Measurements from ENCODE around the gene HS2ST1. TPM values are rescaled to one million over a fixed set of nuclear protein-coding genes. Genes with fewer than 3 reads are reported as not detected.

HS2ST1 gene
- total and polyA plus RNA-seq, 4 donors, result 4.1 to 45.3 (median 16.3) TPM

DNA sequence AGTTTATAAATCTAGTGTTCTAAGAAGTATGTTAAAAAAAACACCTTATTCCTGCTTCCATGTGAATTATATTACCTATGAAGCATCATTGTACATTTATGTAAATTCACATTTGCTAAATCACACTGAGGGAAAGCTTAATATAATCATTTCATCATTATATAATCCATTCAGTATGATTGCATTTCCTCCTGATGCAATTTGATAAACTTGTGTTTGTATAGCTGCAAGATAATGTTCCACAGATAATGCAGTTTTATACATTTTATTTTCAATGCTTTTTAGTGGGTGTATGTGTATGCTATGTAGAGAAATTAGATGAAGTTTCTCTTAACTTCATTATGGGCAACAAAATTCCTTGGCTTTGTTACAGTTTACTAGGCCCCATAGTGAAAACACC lies 79.6 kb downstream of the HS2ST1 start:
- no peaks in the 10 kb centered on the region for H3K36me3 ChIP-seq (ENCODE audit: control insufficient read depth in 4 of 4, insufficient read depth in 4 of 4, low read length in 4 of 4)
- no peak overlapping the region for H3K9ac ChIP-seq (ENCODE audit: insufficient read depth in 1 of 2, low read length in 2 of 2)
- peaks cover 0 to 15% (median 0%) of the 10 kb centered on the region in 5 donors for H3K4me1 ChIP-seq (ENCODE audit: control insufficient read depth in 5 of 5, insufficient read depth in 5 of 5, low read length in 5 of 5)
- no peak for DNase-seq
- no peak for ATAC-seq (ENCODE audit: insufficient read depth, low FRiP score)
- no peak overlapping the region for H3K4me3 ChIP-seq
- no peaks in the 10 kb centered on the region for H3K27me3 ChIP-seq (ENCODE audit: control insufficient read depth in 3 of 3, insufficient read depth in 3 of 3, low read length in 2 of 3)
- no peaks in the 10 kb centered on the region for H3K9me3 ChIP-seq (ENCODE audit: control insufficient read depth in 4 of 4, insufficient read depth in 3 of 4, low read length in 3 of 4)
- no peak overlapping the region for H3K27ac ChIP-seq (ENCODE audit: low read depth in 1 of 2, low read length in 1 of 2)
- TF ChIP-seq, protein P1, sequence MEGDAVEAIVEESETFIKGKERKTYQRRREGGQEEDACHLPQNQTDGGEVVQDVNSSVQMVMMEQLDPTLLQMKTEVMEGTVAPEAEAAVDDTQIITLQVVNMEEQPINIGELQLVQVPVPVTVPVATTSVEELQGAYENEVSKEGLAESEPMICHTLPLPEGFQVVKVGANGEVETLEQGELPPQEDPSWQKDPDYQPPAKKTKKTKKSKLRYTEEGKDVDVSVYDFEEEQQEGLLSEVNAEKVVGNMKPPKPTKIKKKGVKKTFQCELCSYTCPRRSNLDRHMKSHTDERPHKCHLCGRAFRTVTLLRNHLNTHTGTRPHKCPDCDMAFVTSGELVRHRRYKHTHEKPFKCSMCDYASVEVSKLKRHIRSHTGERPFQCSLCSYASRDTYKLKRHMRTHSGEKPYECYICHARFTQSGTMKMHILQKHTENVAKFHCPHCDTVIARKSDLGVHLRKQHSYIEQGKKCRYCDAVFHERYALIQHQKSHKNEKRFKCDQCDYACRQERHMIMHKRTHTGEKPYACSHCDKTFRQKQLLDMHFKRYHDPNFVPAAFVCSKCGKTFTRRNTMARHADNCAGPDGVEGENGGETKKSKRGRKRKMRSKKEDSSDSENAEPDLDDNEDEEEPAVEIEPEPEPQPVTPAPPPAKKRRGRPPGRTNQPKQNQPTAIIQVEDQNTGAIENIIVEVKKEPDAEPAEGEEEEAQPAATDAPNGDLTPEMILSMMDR (IDR thresholded peaks at IDR 0.05; ENCODE audit: control extremely low read depth, extremely low read depth), result no peak

DNA sequence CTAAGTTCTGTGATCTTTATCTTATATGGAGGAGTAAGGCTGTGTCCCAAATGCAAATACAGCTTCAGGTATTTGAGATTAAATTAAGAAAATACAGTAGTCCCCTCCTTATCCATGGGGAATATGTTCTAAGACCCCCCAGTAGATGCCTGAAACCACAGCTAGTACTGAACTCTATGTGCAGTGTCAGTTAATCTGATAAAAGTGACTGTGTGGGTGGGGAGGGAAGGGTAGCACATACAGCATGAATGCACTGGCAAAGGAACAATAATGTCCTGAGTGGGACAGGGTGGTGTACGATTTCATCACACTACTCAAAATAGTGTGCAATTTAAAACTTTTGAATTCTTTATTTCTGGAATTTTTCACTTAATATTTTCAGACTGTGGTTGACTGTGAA lies 83.1 kb downstream of the HS2ST1 start:
- H3K9me3 ChIP-seq (ENCODE audit: control insufficient read depth in 4 of 4, insufficient read depth in 3 of 4, low read length in 3 of 4), result no peaks in the 10 kb centered on the region
- H3K27me3 ChIP-seq (ENCODE audit: control insufficient read depth in 3 of 3, insufficient read depth in 3 of 3, low read length in 2 of 3), result no peaks in the 10 kb centered on the region
- no peak overlapping the region for H3K9ac ChIP-seq (ENCODE audit: insufficient read depth in 1 of 2, low read length in 2 of 2)
- WGBS, 2 donors, result 52 to 56% methylated on average over 1 of the region's 1 CpG
- H3K4me1 ChIP-seq (ENCODE audit: control insufficient read depth in 5 of 5, insufficient read depth in 5 of 5, low read length in 5 of 5), result peaks cover 0 to 11% (median 0%) of the 10 kb centered on the region in 5 donors
- H3K4me3 ChIP-seq, result no peak overlapping the region
- ATAC-seq (ENCODE audit: insufficient read depth, low FRiP score), result no peak
- H3K36me3 ChIP-seq (ENCODE audit: control insufficient read depth in 4 of 4, insufficient read depth in 4 of 4, low read length in 4 of 4), result no peaks in the 10 kb centered on the region
- no peak overlapping the region for H3K27ac ChIP-seq (ENCODE audit: low read depth in 1 of 2, low read length in 1 of 2)
- DNase-seq, result no peak
- TF ChIP-seq, protein P1 (IDR thresholded peaks at IDR 0.05; ENCODE audit: control extremely low read depth, extremely low read depth), result no peak

DNA sequence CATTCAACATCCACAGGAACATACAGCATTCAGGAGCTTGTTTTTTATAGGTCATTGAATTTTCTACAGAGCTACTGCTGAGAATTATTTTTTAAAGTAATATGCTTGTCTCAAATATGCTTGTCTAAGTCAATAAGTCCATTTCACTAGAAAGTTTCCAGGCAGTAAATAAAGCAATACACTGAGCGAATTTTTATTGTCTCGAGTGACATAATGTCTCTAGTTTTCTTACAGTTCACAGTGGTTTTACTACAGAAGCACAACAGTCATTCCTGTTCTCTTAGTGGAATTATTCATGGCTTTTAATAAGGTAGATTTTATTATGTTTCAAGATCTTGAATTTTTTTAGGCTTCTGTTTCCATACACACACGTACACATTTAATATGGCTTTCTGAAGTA lies 83.8 kb downstream of the HS2ST1 start:
- H3K4me3 ChIP-seq, result no peak overlapping the region
- H3K9ac ChIP-seq (ENCODE audit: insufficient read depth in 1 of 2, low read length in 2 of 2), result no peak overlapping the region
- no peaks in the 10 kb centered on the region for H3K27me3 ChIP-seq (ENCODE audit: control insufficient read depth in 3 of 3, insufficient read depth in 3 of 3, low read length in 2 of 3)
- TF ChIP-seq, protein P1 (IDR thresholded peaks at IDR 0.05; ENCODE audit: control extremely low read depth, extremely low read depth), result no peak
- H3K27ac ChIP-seq (ENCODE audit: low read depth in 1 of 2, low read length in 1 of 2), result no peak overlapping the region
- no peaks in the 10 kb centered on the region for H3K36me3 ChIP-seq (ENCODE audit: control insufficient read depth in 4 of 4, insufficient read depth in 4 of 4, low read length in 4 of 4)
- DNase-seq, result no peak
- peaks cover 0 to 11% (median 0%) of the 10 kb centered on the region in 5 donors for H3K4me1 ChIP-seq (ENCODE audit: control insufficient read depth in 5 of 5, insufficient read depth in 5 of 5, low read length in 5 of 5)
- WGBS, 2 donors, result 98% methylated on average over 3 of the region's 3 CpGs
- ATAC-seq (ENCODE audit: insufficient read depth, low FRiP score), result no peak
- H3K9me3 ChIP-seq (ENCODE audit: control insufficient read depth in 4 of 4, insufficient read depth in 3 of 4, low read length in 3 of 4), result no peaks in the 10 kb centered on the region

DNA sequence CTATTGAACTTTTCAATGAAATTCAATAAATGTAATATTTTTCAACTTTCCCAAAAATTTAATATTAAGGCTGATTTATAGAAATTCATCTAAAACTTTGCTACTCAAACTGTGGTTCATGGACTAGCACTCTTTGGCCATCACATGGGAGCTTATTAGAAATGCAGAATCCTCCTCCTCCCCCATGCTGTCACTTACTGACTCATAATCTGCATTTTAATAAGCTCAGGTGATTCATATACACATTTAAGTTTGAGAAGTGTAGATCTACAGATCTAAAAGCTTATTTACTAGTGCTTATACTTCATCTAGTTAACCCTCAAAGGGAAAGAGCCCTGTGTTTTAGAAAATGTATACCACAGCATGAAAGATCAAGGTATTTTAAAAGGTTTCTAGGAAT lies 84.3 kb downstream of the HS2ST1 start:
- no peak overlapping the region for H3K4me3 ChIP-seq
- TF ChIP-seq, protein P1 (IDR thresholded peaks at IDR 0.05; ENCODE audit: control extremely low read depth, extremely low read depth), result no peak
- no peak for ATAC-seq (ENCODE audit: insufficient read depth, low FRiP score)

More for the DNA sequence above, 84.3 kb downstream of the HS2ST1 start:
- Histone ChIP-seq H3K36me3 (ENCODE audit: control insufficient read depth in 4 of 4, insufficient read depth in 4 of 4, low read length in 4 of 4) (no peaks in the 10 kb centered on the region), H3K9ac (ENCODE audit: insufficient read depth in 1 of 2, low read length in 2 of 2) (no peak overlapping the region), H3K9me3 (ENCODE audit: control insufficient read depth in 4 of 4, insufficient read depth in 3 of 4, low read length in 3 of 4) (no peaks in the 10 kb centered on the region), H3K27ac (ENCODE audit: low read depth in 1 of 2, low read length in 1 of 2) (no peak overlapping the region), H3K27me3 (ENCODE audit: control insufficient read depth in 3 of 3, insufficient read depth in 3 of 3, low read length in 2 of 3) (no peaks in the 10 kb centered on the region), H3K4me1 (ENCODE audit: control insufficient read depth in 5 of 5, insufficient read depth in 5 of 5, low read length in 5 of 5) (peaks cover 0 to 10% (median 0%) of the 10 kb centered on the region in 5 donors)
- no peak for DNase-seq

Measured in lung (tissue), 12 donors.